ENCODE data around the gene GRHL1. TPM values are rescaled to one million over a fixed set of nuclear protein-coding genes. Genes with fewer than 3 reads are reported as not detected.

The GRHL1 gene
- total and polyA plus RNA-seq, 2 donors (not counting 1 experiment from before 2014, with no cell fraction given), result 0.25 to 0.76 TPM

DNA sequence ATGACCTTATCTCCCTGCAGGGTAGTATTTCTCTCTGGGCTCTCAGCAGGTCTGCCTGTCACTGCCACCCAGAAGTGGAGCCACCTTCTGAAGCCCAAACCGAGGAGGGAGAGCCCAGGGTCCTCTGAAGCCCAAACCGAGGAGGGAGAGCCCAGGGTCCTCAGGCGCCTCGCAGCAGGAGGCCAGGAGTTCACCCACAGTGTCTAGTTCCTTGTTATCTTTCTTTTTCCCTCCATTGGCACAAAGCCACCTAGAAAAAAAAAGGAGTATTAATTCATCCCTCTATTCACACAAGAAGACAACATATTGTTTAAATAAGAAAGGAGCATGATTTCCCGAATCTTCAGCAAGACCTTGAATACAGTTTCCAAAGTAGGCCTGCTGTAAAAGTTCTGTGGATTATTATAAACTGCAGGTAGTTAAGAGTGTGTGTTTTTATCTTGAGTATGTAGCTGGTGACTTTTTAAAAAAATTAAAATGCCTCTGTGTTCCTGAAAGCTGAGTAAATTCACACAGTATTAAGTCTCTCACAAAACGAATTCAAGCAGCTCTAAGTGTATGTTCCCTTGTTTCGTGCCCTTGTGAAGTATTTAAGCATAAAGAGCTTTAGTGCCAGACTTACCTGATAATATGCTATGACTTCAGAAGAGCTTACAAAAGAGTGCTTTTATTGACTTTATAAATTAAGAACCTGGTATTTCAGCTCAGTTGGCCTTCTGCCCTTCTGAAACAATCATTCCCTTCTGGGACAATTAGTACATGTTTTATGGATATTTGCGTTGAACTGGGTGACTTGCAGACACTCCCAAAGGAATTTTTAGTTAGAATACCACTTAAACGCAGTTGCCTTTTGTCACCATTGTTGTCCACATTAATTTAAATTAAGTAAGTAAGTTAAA, 11.7 kb upstream of the GRHL1 start:
- Histone ChIP-seq H3K4me1 (ENCODE audit: control insufficient read depth in 2 of 2, insufficient read depth in 2 of 2, low read length in 2 of 2) (no peaks in the 10 kb centered on the region), H3K9ac (ENCODE audit: low read length) (no peak overlapping the region), H3K4me2 (replicated peaks; ENCODE audit: low read depth, low read length, poor library complexity, severe bottlenecking) (no peak overlapping the region), H3K27ac (ENCODE audit: low read length in 2 of 2) (no peak overlapping the region), H4K20me1 (ENCODE audit: control insufficient read depth, insufficient read depth, low read length, poor library complexity, severe bottlenecking) (no peaks in the 10 kb centered on the region), H3K4me3 (ENCODE audit: control extremely low read depth in 1 of 5, extremely low read depth in 1 of 5, insufficient read depth in 1 of 5, low read depth in 2 of 5, low read length in 4 of 5) (no peak overlapping the region), H2AFZ (ENCODE audit: insufficient read depth, low read depth, low read length, poor library complexity, severe bottlenecking) (no peak overlapping the region), H3K79me2 (ENCODE audit: control insufficient read depth, insufficient read depth, low read length) (no peaks in the 10 kb centered on the region), H3K9me3 (ENCODE audit: control extremely low read depth in 1 of 3, control insufficient read depth in 2 of 3, insufficient read depth in 1 of 3, low read length in 2 of 3) (no peaks in the 10 kb centered on the region), H3K36me3 (replicated peaks in 1 of 2; ENCODE audit: control extremely low read depth in 1 of 2, control insufficient read depth in 1 of 2, extremely low read depth in 1 of 2, insufficient read depth in 2 of 2, low read length in 1 of 2) (no peaks in the 10 kb centered on the region), H3K27me3 (replicated peaks in 1 of 4; ENCODE audit: control extremely low read depth in 1 of 4, control insufficient read depth in 3 of 4, insufficient read depth in 4 of 4, low read length in 3 of 4) (peaks cover 0 to 9% (median 0%) of the 10 kb centered on the region in 4 experiments)
- 76% methylated on average over 3 of the region's 9 CpGs for WGBS (ENCODE audit: insufficient coverage)
- ChIA-PET POLR2A (no interaction called here), CTCF (no interaction called here)
- Mint-ChIP-seq H3K4me1 (no peaks in the 10 kb centered on the region), H3K9me3 (ENCODE audit: insufficient read depth) (no peaks in the 10 kb centered on the region), H3K4me3 (no peak overlapping the region), H3K27me3 (peaks cover 8% of the 10 kb centered on the region), H3K27ac (no peak overlapping the region)
- ATAC-seq (ENCODE audit: low read depth) (no peak), DNase-seq (no peak)
- intact Hi-C loops (cut with micrococcal nuclease), result no loop called here
- TF ChIP-seq EZH2 (IDR thresholded peaks at IDR 0.05; ENCODE audit: borderline replicate concordance, insufficient read depth, low read depth, low read length, poor library complexity, severe bottlenecking), result no peak
- TF ChIP-seq, protein P1, sequence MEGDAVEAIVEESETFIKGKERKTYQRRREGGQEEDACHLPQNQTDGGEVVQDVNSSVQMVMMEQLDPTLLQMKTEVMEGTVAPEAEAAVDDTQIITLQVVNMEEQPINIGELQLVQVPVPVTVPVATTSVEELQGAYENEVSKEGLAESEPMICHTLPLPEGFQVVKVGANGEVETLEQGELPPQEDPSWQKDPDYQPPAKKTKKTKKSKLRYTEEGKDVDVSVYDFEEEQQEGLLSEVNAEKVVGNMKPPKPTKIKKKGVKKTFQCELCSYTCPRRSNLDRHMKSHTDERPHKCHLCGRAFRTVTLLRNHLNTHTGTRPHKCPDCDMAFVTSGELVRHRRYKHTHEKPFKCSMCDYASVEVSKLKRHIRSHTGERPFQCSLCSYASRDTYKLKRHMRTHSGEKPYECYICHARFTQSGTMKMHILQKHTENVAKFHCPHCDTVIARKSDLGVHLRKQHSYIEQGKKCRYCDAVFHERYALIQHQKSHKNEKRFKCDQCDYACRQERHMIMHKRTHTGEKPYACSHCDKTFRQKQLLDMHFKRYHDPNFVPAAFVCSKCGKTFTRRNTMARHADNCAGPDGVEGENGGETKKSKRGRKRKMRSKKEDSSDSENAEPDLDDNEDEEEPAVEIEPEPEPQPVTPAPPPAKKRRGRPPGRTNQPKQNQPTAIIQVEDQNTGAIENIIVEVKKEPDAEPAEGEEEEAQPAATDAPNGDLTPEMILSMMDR (IDR thresholded peaks at IDR 0.05), result no peak
